ENCODE data around the gene CD1E. TPM values are rescaled to one million over a fixed set of nuclear protein-coding genes. Genes with fewer than 3 reads are reported as not detected.
"Not testable (repeated sequence)": the region's sequence is repeated elsewhere in the genome, so short reads cannot be mapped to it uniquely, and the experiment has no call there.

The CD1E gene
- total and polyA plus RNA-seq, 10 donors: 0.09 to 2.6 (median 0.39) TPM; not detected in 2

GRCh38 chr1:158333405-158334155, 20.1 kb upstream of the CD1E start:
- Histone ChIP-seq H3K9me3 (peaks cover 0 to 5% (median 0%) of the 10 kb centered on the region in 8 donors), H3K27ac (peak overlapping the region in 1 of 8 donors; percentile 5), H3K36me3 (no peaks in the 10 kb centered on the region), H3K4me1 (peaks cover 0 to 53% (median 19%) of the 10 kb centered on the region in 6 donors), H3K27me3 (replicated peaks in 1 of 7) (peaks cover 0 to 7% (median 0%) of the 10 kb centered on the region in 7 donors), H3K4me3 (no peak overlapping the region)
- no peak for DNase-seq
- WGBS, 5 donors: 53 to 66% (median 63%) methylated on average over 8 of the region's 8 CpGs
- TF ChIP-seq POLR2A (IDR thresholded peaks at IDR 0.05): no peak
- TF ChIP-seq POLR2AphosphoS5 (IDR thresholded peaks at IDR 0.05): no peak
- TF ChIP-seq, protein P1, sequence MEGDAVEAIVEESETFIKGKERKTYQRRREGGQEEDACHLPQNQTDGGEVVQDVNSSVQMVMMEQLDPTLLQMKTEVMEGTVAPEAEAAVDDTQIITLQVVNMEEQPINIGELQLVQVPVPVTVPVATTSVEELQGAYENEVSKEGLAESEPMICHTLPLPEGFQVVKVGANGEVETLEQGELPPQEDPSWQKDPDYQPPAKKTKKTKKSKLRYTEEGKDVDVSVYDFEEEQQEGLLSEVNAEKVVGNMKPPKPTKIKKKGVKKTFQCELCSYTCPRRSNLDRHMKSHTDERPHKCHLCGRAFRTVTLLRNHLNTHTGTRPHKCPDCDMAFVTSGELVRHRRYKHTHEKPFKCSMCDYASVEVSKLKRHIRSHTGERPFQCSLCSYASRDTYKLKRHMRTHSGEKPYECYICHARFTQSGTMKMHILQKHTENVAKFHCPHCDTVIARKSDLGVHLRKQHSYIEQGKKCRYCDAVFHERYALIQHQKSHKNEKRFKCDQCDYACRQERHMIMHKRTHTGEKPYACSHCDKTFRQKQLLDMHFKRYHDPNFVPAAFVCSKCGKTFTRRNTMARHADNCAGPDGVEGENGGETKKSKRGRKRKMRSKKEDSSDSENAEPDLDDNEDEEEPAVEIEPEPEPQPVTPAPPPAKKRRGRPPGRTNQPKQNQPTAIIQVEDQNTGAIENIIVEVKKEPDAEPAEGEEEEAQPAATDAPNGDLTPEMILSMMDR (IDR thresholded peaks at IDR 0.05 in 8 of 11, conservative IDR thresholded peaks at IDR 0.05 in 3 of 11): no peak
- intact Hi-C loops (cut with DNase I; ENCODE audit: low total_unique reads): no loop called here

DNA sequence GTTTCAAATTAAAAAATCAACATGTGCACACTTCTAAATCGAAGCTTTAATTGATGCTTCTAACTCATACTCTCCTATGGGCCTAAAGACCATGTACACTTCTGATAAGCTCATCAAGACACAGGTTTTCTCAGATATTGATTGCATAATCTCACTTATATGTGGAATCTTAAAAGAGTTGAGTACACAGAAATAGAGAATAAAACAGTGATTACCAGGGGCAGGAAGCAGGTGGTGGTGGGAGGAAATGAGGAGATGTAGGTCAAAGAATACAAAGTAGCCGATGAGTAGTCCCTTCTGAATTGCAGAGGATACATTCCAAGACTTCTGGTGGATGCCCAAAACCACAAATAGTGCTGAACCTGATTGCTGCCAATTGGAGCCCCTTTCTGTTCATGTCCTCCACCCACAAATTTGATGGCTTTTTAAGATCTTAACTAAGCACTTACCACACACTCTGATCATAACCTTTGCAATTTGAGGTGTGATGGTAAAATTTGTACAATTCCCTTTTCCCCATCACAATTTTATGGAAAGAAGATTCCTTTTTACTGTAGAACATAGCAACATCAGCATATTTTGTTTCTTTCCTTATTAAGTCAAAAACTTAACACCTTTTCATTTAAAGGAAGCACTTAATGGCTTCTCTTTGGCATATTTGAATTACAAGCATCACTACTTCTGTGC, 19.0 kb upstream of the CD1E start:
- no peak for DNase-seq
- 37 to 63% (median 42%) methylated on average over 2 of the region's 2 CpGs for WGBS, 5 donors
- Histone ChIP-seq H3K9me3 (peaks cover 0 to 5% (median 0%) of the 10 kb centered on the region in 8 donors), H3K27ac (no peak overlapping the region), H3K4me3 (no peak overlapping the region), H3K27me3 (replicated peaks in 1 of 7) (peaks cover 0 to 7% (median 0%) of the 10 kb centered on the region in 7 donors), H3K4me1 (peaks cover 0 to 42% (median 14%) of the 10 kb centered on the region in 6 donors), H3K36me3 (no peaks in the 10 kb centered on the region)
- no peak for TF ChIP-seq POLR2A (IDR thresholded peaks at IDR 0.05)
- intact Hi-C loops (cut with DNase I; ENCODE audit: low total_unique reads): no loop called here

DNA sequence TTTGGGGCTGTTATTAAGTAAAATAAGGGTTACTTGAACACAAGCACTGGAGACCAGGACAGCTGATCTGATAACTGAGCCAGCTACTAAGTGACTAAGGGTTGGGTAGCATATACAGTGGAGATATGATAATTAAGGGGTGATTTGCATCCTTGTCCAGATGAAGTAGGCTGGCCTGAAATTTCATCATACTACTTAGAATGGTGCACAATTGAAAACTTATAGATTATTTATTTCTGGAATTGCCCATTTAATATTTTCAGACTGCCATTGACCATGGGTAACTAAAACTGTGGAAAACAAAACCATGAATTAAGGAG, 18.5 kb upstream of the CD1E start:
- peaks cover 0 to 37% (median 11%) of the 10 kb centered on the region in 6 donors for H3K4me1 ChIP-seq
- no peak for DNase-seq
- no peak overlapping the region for H3K4me3 ChIP-seq
- no peaks in the 10 kb centered on the region for H3K36me3 ChIP-seq
- intact Hi-C loops (cut with DNase I; ENCODE audit: low total_unique reads): no loop called here
- TF ChIP-seq POLR2AphosphoS5 (IDR thresholded peaks at IDR 0.05): no peak
- TF ChIP-seq POLR2A (IDR thresholded peaks at IDR 0.05): no peak
- TF ChIP-seq, protein P1 (IDR thresholded peaks at IDR 0.05 in 8 of 11, conservative IDR thresholded peaks at IDR 0.05 in 3 of 11): no peak
- no peak overlapping the region for H3K27ac ChIP-seq
- peaks cover 0 to 5% (median 1%) of the 10 kb centered on the region in 8 donors for H3K9me3 ChIP-seq
- peaks cover 0 to 7% (median 0%) of the 10 kb centered on the region in 7 donors for H3K27me3 ChIP-seq (replicated peaks in 1 of 7)

GRCh38 chr1:158336413-158336812, 17.3 kb upstream of the CD1E start:
- DNase-seq; H3K4me3 ChIP-seq; intact Hi-C loops (cut with DNase I; ENCODE audit: low total_unique reads); H3K27ac ChIP-seq; H3K27me3 ChIP-seq (replicated peaks in 1 of 7); H3K36me3 ChIP-seq: not testable (repeated sequence)
- Histone ChIP-seq H3K9me3 (peaks cover 0 to 11% (median 3%) of the 10 kb centered on the region in 8 donors), H3K4me1 (peaks cover 0 to 25% (median 11%) of the 10 kb centered on the region in 6 donors)
- 53 to 74% (median 72%) methylated on average over 5 to 7 of the region's 7 CpGs for WGBS, 5 donors

DNA sequence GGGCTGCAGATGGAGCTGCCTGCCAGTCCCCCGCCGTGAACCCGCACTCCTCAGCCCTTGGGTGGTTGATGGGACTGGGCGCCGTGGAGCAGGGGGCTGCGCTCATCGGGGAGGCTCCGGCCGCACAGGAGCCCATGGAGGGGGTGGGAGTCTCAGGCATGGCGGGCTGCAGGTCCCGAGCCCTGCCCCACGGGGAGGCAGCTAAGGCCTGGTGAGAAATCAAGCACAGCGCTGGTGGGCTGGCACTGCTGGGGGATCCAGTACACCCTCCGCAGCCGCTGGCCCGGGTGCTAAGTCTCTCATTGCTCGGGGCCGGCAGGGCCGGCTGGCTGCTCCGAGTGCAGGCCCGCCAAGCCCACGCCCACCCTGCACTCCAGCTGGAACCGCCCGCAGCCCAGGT, 4.7 kb upstream of the CD1E start:
- H3K4me1 ChIP-seq; H3K27ac ChIP-seq; DNase-seq; H3K27me3 ChIP-seq (replicated peaks in 1 of 7); H3K4me3 ChIP-seq; H3K36me3 ChIP-seq; intact Hi-C loops (cut with DNase I; ENCODE audit: low total_unique reads): not testable (repeated sequence)
- 93 to 98% (median 97%) methylated on average over 3 to 24 of the region's 24 CpGs for WGBS, 5 donors
- peaks cover 0 to 20% (median 9%) of the 10 kb centered on the region in 8 donors for H3K9me3 ChIP-seq
